ENCODE measurements around the gene INS.

GRCh38 chr11:2129699-2130366 is 31.2 kb downstream of the INS start:
- no peak for TF ChIP-seq EP300 (IDR thresholded peaks at IDR 0.05; ENCODE audit: borderline replicate concordance in 1 of 2, control insufficient read depth in 1 of 2, low read depth in 2 of 2, low read length in 2 of 2)
- TF ChIP-seq RCOR1 (conservative IDR thresholded peaks at IDR 0.05; ENCODE audit: low read depth, low read length) = no peak
- TF ChIP-seq YY1 (IDR thresholded peaks at IDR 0.05; ENCODE audit: low read depth, low read length) = no peak
